Fibroblast of villous mesenchyme (primary cell): ENCODE measurements around the gene TRMO. TPM values are rescaled to one million over a fixed set of nuclear protein-coding genes. Genes with fewer than 3 reads are reported as not detected.
A peak's percentile ranks its signal among the peaks of the same experiment; 100 is the strongest.
"Not testable (repeated sequence)": the region's sequence is repeated elsewhere in the genome, so short reads cannot be mapped to it uniquely, and the experiment has no call there.

Source experiments
- DNase-seq: peaks from one replicate; pipeline ENCODE4 v3.0.0-alpha.2; 2010; ENCODE audit warnings: low read depth
- H3K4me3 ChIP-seq: 2 replicates; pipeline ENCODE4 v1.5.1; 2011; ENCODE audit warnings: low read depth, mild to moderate bottlenecking, low read length
- total RNA-seq: library from RNA; depleted of rRNA; stranded (reverse); fragments of >200 nt; gene quantifications from 2 replicates; pipeline ENCODE4 v1.2.3, GENCODE V29; 2012
- TF ChIP-seq, protein P1 (sequence below): IDR thresholded peaks from 2 replicates; pipeline ENCODE4 v1.5.1; 2012; ENCODE audit warnings: low read depth, mild to moderate bottlenecking, low read length; ENCODE audit not compliant: insufficient read depth

TRMO gene
- total RNA-seq, 1 donor: 15.5 TPM

- DNase-seq: no peak
- no peak overlapping the region for H3K4me3 ChIP-seq
- TF ChIP-seq, protein P1, sequence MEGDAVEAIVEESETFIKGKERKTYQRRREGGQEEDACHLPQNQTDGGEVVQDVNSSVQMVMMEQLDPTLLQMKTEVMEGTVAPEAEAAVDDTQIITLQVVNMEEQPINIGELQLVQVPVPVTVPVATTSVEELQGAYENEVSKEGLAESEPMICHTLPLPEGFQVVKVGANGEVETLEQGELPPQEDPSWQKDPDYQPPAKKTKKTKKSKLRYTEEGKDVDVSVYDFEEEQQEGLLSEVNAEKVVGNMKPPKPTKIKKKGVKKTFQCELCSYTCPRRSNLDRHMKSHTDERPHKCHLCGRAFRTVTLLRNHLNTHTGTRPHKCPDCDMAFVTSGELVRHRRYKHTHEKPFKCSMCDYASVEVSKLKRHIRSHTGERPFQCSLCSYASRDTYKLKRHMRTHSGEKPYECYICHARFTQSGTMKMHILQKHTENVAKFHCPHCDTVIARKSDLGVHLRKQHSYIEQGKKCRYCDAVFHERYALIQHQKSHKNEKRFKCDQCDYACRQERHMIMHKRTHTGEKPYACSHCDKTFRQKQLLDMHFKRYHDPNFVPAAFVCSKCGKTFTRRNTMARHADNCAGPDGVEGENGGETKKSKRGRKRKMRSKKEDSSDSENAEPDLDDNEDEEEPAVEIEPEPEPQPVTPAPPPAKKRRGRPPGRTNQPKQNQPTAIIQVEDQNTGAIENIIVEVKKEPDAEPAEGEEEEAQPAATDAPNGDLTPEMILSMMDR: no peak
Measured at GRCh38 chr9:97962575-97962974, 40.3 kb upstream of the TRMO start.

DNA sequence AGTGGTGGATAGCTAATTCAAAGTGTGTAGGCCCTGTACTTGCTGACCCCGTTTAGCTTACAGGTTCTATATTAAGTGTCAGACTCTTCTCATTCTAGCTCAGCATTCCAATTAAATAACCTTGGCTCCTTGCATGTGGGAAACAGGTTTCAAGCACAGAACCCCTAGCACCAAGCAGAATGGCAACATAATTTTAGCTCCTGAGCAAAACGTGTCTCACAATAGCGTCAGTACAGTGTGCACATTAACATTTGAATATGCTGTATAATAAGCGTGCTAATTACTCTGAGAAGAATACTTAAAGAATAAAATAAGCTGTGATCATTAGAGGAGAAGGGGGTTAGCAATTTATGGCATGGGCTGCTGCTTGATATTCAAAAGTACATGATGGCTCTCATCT, 39.8 kb upstream of the TRMO start:
- TF ChIP-seq, protein P1: no peak
- no peak overlapping the region for H3K4me3 ChIP-seq
- DNase-seq: no peak

GRCh38 chr9:97961361-97961760, 39.1 kb upstream of the TRMO start:
- TF ChIP-seq, protein P1: no peak
- DNase-seq: no peak
- H3K4me3 ChIP-seq: no peak overlapping the region

DNA sequence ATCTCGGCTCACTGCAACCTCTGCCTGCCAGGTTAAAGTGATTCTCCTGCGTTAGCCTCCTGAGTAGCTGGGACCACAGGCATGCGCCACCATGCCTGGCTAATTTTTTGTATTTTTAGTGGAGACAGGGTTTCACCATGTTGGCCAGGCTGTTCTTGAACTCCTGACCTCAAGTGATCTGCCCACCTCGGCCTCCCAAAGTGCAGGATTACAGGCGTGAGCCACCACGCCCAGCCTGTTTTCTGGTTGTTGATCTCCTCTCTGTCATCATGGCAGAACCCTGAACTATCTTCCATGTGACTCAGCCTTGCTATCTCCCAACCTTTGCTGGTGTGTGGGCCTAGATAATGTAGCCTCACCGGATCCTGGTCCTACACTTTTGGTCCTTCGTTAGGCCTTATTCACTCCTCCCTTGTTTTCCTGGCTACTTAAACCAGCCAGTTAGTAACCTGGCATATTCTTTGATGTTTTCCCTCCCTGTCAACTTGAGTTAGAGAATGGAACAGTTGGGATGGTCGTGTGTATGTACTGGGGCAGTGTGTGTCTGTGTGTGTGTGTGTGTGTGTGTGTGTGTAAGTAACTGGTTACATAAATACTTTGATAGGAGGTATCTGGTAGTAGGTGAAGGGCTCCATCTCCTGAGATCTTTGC, 38.5 kb upstream of the TRMO start:
- H3K4me3 ChIP-seq, DNase-seq: not testable (repeated sequence)

DNA sequence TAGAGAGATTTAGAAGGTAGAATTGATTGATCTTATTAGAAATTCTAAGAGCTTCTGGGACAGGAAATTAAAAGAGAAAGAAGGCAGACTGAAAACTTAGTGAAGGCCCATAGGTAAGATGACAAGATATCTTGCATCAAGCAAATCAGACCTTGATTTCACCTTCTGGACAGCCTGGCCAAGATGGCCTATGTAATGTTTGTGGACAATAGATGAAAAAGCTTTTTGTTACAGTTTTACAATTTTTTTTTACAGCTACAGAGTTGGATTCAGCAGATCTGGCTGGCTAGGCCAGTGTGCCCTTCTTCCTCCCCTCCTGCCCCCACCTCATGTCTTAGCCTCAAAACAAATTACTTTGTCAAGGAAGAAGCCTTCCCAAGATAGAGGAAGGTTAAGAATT, 37.3 kb upstream of the TRMO start:
- H3K4me3 ChIP-seq: no peak overlapping the region
- TF ChIP-seq, protein P1: no peak
- DNase-seq: no peak

- no peak overlapping the region for H3K4me3 ChIP-seq
- TF ChIP-seq, protein P1: no peak
- DNase-seq: peak; percentile 89
Measured at GRCh38 chr9:97958812-97959511, 36.7 kb upstream of the TRMO start.

- H3K4me3 ChIP-seq: no peak overlapping the region
- TF ChIP-seq, protein P1: no peak
Measured at GRCh38 chr9:97956331-97956730, 34.0 kb upstream of the TRMO start.

More at GRCh38 chr9:97956331-97956730, 34.0 kb upstream of the TRMO start:
- DNase-seq: no peak
